GM18909 (cell line): ENCODE data around the gene AMFR.
A peak's percentile ranks its signal among the peaks of the same experiment; 100 is the strongest.

Experiments
- ATAC-seq: cut with Tn5 transposase; IDR thresholded peaks from one replicate; pipeline ENCODE4 v1.9.1; 2021; ENCODE audit warnings: mild to moderate bottlenecking; ENCODE audit not compliant: unreplicated experiment, poor library complexity

Gene AMFR

DNA sequence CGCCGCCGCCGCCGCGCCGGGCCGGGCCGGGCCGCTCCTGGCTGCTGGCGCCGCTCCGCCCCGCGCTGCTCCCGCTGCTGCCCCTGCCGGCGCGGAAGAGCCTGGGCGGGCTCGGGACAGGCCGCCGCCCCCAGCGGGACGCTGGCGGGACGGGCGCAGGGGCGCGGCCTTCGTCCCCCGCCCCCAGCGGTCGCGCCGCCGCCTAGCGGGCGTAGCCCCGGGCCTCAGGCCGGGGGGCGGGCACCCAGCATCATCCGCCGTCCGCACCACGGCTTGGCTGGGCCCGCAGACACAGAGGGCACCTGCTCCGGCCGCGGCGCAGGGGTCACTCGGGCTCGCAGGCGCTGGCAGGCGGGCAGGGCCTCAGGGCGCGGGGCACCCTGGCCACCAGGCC lies at the start of gene AMFR:
Gene AMFR, minus strand, starts transcription at position 107 of the 394 bp plus-strand sequence. CDS start 218 bp downstream, outside the sequence.
- peak; percentile 80 for ATAC-seq

DNA sequence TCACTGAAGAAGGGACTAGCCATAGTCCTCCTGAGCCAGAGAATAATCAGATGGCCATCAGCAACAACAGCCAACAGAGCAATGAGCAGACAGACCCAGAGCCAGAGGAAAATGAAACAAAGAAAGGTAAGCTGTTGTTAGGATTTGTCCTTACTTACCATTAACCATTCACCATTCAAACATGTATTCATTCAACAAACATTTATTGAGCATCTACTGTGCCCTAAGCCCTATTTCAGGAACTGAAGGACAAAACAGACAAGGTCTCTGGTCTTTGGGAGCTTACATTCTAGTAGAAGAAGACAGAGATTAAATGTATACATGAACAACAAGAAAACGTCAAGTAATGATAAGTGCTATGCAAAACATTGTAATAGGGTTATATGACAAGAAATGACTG lies 45.3 kb upstream of the AMFR start:
- no peak for ATAC-seq

DNA sequence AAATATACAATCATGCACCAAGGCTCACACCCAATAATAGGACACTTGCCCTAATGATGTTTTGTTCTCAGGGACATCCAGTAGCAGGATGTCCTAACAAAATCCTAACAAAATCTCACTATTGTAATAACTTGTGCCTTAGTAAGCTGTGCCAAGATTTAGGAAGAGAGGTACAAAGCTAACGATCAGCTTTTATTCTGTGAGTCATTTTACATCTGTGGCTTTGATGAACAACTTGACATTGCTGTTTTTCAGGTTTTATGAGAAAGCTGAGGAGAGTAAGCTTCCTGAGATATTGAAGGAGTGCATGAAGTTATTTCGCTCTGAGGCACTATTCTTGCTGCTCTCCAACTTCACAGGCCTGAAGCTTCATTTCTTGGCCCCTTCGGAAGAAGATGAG lies 44.9 kb upstream of the AMFR start:
- ATAC-seq: no peak

DNA sequence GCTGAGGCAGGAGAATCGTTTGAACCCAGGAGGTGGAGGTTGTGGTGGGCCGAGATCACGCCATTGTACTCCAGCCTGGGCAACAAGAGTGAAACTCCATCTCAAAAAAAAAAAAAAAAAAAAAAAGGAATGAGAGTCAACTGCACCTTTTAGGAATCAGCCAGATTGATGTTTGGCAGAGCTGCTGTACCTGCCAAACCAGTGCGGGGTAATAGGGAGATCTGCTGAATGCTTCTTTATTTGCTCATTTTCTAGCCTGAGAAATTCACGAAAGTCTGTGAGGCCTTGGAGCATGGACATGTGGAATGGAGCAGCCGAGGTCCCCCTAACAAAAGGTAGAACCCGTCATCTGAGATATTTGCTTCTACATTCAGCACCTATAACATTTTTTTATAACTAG lies 44.4 kb upstream of the AMFR start:
- no peak for ATAC-seq

DNA sequence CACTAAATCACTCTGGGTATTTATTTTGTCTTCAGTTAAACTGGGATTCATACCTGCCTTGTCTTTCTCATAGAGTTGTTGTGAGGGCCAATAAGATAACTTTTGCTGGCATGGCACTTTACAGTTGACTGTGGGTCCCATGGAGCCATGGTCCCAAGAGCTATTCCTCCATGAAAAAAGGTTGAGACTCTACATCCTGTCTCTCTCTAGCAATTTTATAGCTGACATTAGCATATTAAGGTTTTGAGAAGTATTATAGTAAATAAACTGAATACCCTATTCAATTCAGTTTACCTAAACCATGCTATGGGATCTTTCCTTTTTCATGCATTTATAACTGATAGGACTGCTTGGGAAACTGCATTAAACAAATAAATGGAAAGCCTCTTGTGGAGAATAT lies 43.5 kb upstream of the AMFR start:
- ATAC-seq: no peak

DNA sequence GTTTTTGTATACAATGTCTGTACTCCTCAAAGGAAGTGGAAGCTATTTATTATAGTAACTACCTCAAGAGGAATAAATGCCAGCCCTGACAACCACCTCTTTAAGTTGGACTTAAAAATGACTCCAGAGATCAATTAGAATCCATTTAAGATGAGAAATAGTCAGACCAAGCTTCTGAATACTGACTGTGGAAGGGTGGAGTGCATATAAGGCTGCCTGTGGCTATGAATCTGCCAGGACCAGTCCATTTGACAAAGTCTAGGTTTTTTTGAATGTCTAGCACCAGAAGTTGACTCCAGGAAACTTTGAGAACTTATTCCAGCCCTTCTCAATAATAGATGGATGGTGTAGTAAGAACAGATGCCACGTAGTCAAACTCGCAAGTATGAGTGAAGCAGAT lies 41.0 kb upstream of the AMFR start:
- no peak for ATAC-seq

DNA sequence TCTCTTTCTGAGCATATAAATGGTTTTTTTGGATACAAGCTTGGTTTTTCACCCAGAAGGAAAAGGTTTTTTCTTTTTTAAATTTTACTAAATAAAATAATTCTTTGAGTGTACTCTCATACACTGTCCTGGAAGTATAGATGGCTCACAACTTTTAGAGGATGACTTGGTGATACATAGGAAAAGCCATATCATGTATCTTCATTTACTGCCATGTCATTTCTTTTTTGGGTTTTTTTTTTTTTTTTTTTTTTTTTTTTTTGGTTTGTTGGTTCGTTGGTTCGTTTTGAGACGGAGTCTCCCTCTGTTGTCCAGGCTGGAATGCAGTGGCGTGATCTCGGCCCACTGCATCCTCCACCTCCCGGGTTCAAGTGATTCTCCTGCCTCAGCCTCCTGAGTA lies 37.8 kb upstream of the AMFR start:
- ATAC-seq: no peak

DNA sequence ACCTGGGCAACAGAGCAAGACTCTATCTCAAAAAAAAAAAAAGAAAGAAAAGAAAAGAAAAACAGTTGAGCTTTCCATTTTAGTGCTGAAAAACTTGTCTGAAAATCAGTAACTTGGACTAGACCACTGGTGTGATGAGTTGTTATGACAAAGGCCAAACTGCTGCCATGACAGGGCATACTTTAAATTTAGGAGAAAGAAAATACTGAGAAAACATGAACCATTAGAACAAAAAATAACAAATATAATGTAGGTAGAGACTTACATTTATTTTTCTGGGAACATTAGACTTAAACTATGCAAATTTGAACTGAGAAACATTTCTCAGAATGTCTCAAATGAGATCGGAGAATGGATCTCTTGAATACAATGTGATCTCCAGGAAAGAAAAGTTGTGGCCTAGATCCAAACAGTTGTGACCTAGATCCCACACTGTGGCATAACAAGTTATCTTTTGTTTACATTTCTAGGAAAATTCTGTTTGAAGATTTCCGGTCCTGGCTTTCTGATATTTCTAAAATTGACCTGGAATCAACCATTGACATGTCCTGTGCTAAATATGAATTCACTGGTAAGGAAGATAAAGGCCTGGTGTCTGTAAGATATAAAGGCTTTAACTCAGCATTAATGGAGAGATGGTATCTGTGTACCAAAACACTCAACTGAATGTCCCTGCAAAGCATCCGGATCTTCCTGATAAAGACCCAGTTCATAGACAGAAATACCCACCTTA lies 36.9 kb upstream of the AMFR start:
- no peak for ATAC-seq

DNA sequence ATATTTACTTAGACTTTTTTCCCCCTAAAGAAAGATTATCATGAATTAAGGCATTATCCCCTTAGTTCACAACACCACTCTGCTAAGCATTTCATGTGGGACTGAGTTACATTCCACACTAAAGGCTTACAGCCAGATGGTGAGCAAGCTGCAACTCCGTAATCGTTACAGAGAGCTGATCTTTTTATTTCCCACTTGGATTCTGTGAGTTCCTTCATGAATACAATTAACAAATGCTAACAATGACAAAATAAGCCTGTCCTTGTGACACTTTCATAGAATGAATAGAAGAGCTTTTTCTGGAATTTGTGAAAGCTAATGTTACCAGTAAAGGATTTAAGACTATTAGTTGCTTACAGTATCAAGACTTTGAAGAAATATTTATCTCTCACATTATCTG lies 34.8 kb upstream of the AMFR start:
- no peak for ATAC-seq

DNA sequence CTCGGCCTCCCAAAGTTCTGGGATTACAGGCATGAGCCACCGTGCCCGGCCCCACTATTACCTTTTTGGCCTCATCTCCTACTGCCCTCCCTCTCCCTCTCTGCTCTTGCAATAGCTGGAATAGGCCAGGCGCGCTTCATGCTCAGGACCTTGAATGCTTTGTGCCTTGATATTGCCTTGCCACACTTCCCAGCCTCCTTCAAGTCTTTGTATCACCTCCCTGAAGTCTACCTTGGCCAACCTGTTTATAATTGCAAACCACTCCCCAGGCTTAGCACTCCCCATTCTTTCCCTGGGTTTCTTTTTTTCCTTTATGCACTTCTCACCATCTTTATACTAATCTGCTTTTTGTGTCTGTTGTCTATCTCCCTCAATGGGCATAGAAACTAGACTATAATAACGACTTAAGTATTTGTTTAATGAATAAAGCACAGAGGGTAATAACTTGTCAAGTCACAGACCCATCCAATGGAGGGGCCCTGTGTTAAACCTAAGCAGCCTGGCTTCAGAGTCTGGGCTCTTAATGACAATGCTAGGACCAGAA lies 32.7 kb upstream of the AMFR start:
- no peak for ATAC-seq

DNA sequence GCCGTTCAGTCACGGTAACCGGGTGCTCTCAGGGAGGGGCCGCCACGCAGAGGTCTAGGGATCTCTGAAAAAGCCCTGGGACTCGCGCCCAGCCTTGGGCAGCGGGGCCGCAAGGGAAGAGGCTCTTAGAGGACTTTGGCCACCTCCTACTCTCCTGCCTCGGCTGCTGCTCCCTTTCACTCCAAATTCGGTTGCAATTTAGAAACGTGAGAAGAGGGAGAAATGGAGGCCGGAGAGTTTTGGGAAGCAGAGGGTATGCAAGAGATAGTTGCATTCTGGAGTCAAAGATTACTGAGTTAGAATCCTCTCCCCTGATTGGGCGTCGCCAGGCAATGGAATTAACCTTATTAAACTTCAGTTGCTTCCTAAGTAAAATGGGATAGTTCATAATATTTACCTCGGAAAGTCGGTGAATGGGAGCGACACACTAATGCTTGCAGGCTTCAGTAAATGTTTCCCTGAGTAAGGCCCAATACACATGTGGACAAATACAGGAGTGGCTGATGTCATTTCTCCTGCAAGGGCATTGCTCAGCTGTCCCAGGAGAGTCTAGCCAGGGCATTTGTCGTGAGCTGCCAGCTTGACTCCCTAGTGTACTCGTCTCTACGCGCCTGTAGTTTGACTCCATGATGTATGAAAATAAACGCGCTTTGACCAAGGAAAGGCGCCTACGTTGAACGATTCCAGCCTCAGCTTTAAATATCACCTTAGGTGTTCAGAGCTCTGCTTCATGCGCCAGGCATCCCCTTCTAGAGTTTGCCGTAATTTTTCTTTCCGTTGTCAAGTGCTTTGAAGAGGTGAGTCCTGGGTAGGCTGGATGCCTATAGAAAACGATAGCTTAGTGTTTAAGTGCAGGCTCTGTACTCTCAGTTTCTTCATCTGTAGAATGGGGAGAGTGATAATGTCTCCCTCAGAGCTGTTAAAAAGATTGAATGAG lies 26.7 kb upstream of the AMFR start:
- peak; percentile 44 for ATAC-seq

DNA sequence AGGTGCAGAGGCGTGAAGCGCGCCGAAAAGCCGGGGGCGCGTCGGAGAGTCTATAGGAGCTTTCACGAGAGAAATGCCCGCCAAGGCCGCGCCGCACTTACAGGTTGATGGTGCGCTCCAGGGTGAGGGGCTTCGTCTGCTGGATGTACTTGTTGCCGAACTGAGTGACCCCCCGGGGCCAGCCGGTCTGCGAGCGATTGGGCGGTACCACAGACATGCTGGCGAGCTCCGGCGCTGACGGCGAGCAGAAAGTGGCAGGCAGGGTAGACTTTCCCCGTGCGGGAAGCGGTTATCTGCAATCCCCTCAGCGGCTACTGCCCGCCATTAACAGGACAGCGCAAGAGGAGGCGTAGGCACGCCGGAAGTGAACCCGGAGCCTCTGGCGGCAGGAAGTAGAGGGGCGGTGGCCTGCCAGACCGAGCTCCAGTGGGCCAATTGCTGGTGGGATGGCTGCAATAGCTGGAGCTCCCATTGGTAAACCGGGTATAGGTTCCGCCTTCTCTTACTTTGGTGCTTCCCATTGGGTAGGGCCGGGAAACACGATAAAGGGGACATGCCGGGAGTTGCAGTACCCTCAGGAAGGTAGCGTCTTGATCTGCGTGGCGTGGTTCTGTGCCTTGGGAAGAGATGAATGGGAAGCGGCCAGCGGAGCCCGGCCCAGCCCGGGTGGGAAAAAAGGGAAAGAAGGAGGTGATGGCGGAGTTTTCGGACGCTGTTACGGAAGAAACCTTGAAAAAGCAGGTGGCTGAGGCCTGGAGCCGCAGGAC lies 25.8 kb upstream of the AMFR start, which contains the start of the genes NUDT21 and OGFOD1:
Gene NUDT21, minus strand, starts transcription at position 347 of the 767 bp plus-strand sequence. Its CDS starts 130 bp downstream, at position 217.
Gene OGFOD1, plus strand, starts transcription at position 569 of the 767 bp plus-strand sequence. Its CDS starts 59 bp downstream, at position 628.
- peak; percentile 98 for ATAC-seq

DNA sequence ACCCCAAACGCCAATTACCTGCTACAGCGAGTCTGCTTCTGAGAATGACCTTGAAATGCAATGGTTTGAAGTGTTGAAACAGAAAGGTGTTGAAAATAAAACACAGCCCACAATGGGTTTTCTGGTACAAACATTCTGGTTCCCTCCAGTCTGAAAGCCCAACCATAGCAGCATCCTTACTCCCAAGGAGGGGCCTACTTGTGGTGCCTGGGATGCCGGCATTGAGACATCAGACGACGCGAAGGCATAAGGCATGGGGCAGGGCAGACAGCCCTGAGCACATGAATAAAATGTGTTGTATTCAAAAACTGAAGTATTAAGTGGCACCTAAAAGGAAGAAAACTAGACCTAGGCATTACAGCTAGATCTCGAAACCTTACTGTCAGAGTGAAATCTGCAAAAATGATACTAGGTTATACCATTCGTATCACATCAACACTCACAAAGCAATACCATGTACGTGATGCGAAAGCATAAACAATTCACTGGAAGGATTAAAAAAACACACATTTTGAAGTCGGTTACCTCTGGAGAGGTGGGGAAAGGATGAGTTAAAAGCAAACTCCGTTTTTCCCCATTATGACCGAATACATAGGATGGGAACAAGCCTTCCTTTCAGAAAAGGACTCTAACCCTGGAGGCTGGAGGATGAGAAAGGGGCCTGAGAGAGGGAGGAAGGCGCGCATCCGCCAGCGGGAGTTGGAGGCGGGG lies 25.1 kb upstream of the AMFR start:
- ATAC-seq: peak; percentile 31

DNA sequence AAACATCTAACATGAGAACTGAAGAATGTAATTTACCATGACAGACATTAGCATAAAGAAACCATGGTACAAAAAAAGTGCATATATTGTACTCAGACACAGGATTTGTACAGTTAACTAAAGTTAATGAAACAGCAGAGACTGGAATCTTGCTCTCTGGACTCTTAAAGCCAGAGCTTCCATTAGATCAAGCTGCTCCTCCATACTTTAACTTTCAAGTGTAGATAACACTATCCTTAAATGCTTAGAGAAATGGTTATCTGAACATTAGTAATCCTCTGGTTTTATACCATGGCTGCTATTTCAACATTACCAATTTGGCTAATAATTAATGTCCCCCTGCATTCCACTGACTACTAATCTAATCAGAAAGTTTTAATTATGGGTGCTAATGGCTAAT lies 22.7 kb upstream of the AMFR start:
- no peak for ATAC-seq

DNA sequence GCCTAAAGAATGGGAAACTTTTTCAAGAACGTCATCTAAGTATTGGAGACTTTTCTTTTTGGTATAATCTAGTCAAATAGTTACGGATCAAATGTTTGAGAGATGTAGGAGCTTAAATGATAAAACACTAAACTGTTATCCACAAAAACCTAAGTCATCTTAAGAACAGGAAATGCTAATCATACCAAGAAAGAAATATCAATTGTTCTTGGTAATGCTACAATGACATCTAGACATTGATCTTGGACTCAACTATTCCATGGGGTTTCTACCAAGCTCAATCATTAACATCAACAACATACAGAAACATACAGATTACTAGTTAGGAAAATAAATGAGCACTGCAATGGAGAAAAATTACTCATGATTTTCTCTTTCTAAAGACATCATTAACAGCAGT lies 21.9 kb upstream of the AMFR start:
- ATAC-seq: no peak

DNA sequence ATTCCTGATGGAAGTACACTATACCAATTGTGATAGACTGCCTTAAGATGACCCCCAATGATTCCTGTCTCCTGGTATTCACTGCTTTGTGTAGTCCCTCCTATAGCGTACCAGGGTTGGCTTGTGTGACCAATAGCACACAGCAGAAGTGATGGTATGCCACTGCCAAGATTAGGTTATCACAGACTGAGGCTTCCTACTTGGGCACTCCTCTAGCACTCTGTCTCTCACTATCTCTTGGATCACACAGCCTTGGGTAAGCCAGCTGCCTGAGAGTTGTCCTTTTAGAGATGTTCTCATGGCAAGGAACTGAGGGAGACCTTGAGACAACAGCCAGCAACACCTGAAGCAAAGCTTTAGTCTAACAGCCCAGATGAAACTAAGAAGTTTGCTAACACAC lies 12.7 kb upstream of the AMFR start:
- no peak for ATAC-seq

DNA sequence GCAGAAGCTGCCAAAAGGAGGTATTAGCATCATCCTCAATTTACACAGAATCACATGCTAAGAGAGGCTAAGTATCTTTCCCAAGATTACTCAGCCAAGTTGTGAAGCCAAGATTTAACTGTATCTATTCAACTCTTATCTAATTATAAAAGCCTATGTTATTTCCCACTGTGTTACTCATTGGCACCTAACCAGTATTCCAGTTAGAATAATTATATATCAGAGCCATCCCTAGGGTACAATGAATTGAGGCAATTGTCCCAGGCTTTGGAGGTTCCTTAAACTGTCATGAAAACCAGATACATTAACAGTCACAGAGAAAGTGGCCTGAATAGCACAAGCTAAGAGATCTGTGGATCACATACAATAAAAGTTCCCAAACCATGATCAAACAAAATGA lies 10.9 kb upstream of the AMFR start:
- no peak for ATAC-seq

DNA sequence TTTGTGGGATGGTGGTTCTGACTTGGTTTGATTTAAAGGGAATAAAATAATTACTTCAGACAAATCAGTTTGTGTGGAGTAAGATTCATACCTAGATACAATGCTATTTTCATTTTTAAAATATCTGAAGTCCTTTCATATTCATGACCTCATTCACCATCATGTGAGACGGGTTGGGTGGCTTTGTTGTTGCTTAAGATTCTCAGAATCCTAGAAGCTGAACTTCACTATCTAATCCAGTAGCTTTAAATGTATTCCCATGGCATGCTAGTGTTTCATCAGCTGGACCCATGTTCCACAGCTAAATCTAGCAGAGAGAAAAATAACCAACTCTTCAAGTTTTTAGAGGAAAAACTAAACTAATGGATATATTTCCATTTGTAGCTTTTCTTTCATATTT lies 2.7 kb upstream of the AMFR start:
- ATAC-seq: no peak

DNA sequence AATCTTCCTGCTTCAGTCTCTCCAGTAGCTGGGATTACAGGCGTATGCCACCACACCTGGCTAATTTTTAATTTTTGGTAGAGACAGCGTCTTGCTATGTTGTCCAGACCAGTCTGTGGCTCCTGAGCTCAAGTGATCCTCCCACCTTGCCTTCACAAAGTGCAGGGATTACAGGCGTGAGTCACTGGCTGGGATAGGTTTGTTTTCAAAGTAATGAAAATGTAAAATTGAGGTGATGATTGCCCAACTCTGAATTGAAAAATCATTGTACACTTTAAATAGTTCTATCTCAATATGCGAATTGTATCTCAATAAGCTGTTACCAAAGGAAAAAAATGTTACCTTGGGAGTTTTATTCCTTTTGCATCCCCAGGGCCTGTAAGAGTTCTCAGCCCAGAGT lies 1.2 kb upstream of the AMFR start:
- ATAC-seq: no peak
